Measurements from ENCODE around the gene FBXO31.

GRCh38 chr16:87329436-87330256, 53.9 kb downstream of the FBXO31 start:
- TF ChIP-seq, protein P1, sequence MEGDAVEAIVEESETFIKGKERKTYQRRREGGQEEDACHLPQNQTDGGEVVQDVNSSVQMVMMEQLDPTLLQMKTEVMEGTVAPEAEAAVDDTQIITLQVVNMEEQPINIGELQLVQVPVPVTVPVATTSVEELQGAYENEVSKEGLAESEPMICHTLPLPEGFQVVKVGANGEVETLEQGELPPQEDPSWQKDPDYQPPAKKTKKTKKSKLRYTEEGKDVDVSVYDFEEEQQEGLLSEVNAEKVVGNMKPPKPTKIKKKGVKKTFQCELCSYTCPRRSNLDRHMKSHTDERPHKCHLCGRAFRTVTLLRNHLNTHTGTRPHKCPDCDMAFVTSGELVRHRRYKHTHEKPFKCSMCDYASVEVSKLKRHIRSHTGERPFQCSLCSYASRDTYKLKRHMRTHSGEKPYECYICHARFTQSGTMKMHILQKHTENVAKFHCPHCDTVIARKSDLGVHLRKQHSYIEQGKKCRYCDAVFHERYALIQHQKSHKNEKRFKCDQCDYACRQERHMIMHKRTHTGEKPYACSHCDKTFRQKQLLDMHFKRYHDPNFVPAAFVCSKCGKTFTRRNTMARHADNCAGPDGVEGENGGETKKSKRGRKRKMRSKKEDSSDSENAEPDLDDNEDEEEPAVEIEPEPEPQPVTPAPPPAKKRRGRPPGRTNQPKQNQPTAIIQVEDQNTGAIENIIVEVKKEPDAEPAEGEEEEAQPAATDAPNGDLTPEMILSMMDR (IDR thresholded peaks at IDR 0.05) = no peak
- TF ChIP-seq POLR2A (IDR thresholded peaks at IDR 0.05) = no peak

All from sigmoid colon (tissue), 3 donors.